PC-9 (cell line): ENCODE results near the gene STMN3.
"Not testable (repeated sequence)": the region's sequence is repeated elsewhere in the genome, so short reads cannot be mapped to it uniquely, and the experiment has no call there.

Experiments
- CTCF ChIP-seq: fragments of 200-600 bp; sonication (generic); conservative IDR thresholded peaks from 2 replicates; pipeline ENCODE4 v1.6.1; 2017; ENCODE audit warnings: mixed run types, antibody characterized with exemption, mild to moderate bottlenecking, moderate library complexity
- EZH2 ChIP-seq: fragments of 200-600 bp; sonication (generic); IDR thresholded peaks from 2 replicates; pipeline ENCODE4 v1.8.0; 2017; ENCODE audit warnings: antibody characterized with exemption, low read depth

GRCh38 chr20:63660174-63660573 lies 7.0 kb upstream of the STMN3 start:
- not testable (repeated sequence) for TF ChIP-seq CTCF, EZH2
